Measurements from ENCODE around the gene ARL8A.
"Not testable (repeated sequence)": the region's sequence is repeated elsewhere in the genome, so short reads cannot be mapped to it uniquely, and the experiment has no call there.

Gene ARL8A

GRCh38 chr1:202146279-202146678 is 1.7 kb upstream of the ARL8A start:
- H3K4me1 Mint-ChIP-seq: peaks cover 26% of the 10 kb centered on the region

GRCh38 chr1:202145744-202146140 is 1.2 kb upstream of the ARL8A start:
- not testable (repeated sequence) for H3K9me3 Mint-ChIP-seq; H3K27ac Mint-ChIP-seq; H3K36me3 Mint-ChIP-seq (ENCODE audit: low read depth); DNase-seq
- peak overlapping the region; percentile 86 for H3K4me3 Mint-ChIP-seq
- H3K27me3 Mint-ChIP-seq (ENCODE audit: low read depth, poor library complexity): peaks cover 19% of the 10 kb centered on the region
- H3K4me1 Mint-ChIP-seq: peaks cover 21% of the 10 kb centered on the region

More at GRCh38 chr1:202146279-202146678, 1.7 kb upstream of the ARL8A start:
- H3K27me3 Mint-ChIP-seq (ENCODE audit: low read depth, poor library complexity): peaks cover 19% of the 10 kb centered on the region
- H3K36me3 Mint-ChIP-seq (ENCODE audit: low read depth): no peaks in the 10 kb centered on the region
- H3K27ac Mint-ChIP-seq: no peak overlapping the region
- no peaks in the 10 kb centered on the region for H3K9me3 Mint-ChIP-seq
- no peak for TF ChIP-seq CTCF (IDR thresholded peaks at IDR 0.05)
- DNase-seq: no peak
- H3K4me3 Mint-ChIP-seq: peak overlapping the region; percentile 49

GRCh38 chr1:202145068-202145743 is 669 bp upstream of the ARL8A start:
- Mint-ChIP-seq H3K4me3 (peak overlapping the region; percentile 86), H3K4me1 (peaks cover 17% of the 10 kb centered on the region), H3K36me3 (ENCODE audit: low read depth) (no peaks in the 10 kb centered on the region), H3K9me3 (no peaks in the 10 kb centered on the region), H3K27ac (no peak overlapping the region), H3K27me3 (ENCODE audit: low read depth, poor library complexity) (peaks cover 20% of the 10 kb centered on the region)
- TF ChIP-seq CTCF (IDR thresholded peaks at IDR 0.05): no peak
- DNase-seq: no peak

- TF ChIP-seq CTCF (IDR thresholded peaks at IDR 0.05): no peak
- peak; percentile 40 for DNase-seq
Observed at GRCh38 chr1:202143768-202144401, 652 bp downstream of the ARL8A start.

GRCh38 chr1:202143011-202143767 is 1.3 kb downstream of the ARL8A start:
- peaks cover 5% of the 10 kb centered on the region for H3K36me3 Mint-ChIP-seq (ENCODE audit: low read depth)
- H3K27ac Mint-ChIP-seq: peak overlapping the region; percentile 54
- H3K4me1 Mint-ChIP-seq: peaks cover 17% of the 10 kb centered on the region
- no peak for DNase-seq
- H3K9me3 Mint-ChIP-seq: no peaks in the 10 kb centered on the region
- H3K4me3 Mint-ChIP-seq: peak overlapping the region; percentile 90
- no peak for TF ChIP-seq CTCF (IDR thresholded peaks at IDR 0.05)
- H3K27me3 Mint-ChIP-seq (ENCODE audit: low read depth, poor library complexity): peaks cover 23% of the 10 kb centered on the region

More at GRCh38 chr1:202143768-202144401, 652 bp downstream of the ARL8A start:
- Mint-ChIP-seq H3K27ac (no peak overlapping the region), H3K4me3 (peak overlapping the region; percentile 90), H3K4me1 (peaks cover 17% of the 10 kb centered on the region), H3K36me3 (ENCODE audit: low read depth) (no peaks in the 10 kb centered on the region), H3K9me3 (no peaks in the 10 kb centered on the region), H3K27me3 (ENCODE audit: low read depth, poor library complexity) (peaks cover 23% of the 10 kb centered on the region)

- H3K4me1 Mint-ChIP-seq: peaks cover 17% of the 10 kb centered on the region
- not testable (repeated sequence) for H3K4me3 Mint-ChIP-seq, H3K27ac Mint-ChIP-seq
Observed at GRCh38 chr1:202141468-202141867, 3.1 kb downstream of the ARL8A start.

More at GRCh38 chr1:202141468-202141867, 3.1 kb downstream of the ARL8A start:
- H3K27me3 Mint-ChIP-seq (ENCODE audit: low read depth, poor library complexity): peaks cover 18% of the 10 kb centered on the region
- H3K9me3 Mint-ChIP-seq, DNase-seq: not testable (repeated sequence)
- H3K36me3 Mint-ChIP-seq (ENCODE audit: low read depth): peaks cover 10% of the 10 kb centered on the region

Measured in nephron progenitor cell (in vitro differentiated cells).